Loucy (cell line): ENCODE results near the gene DUS2.

ENCODE experiments used
- EZH2phosphoT487 ChIP-seq: fragments of 200-600 bp; IDR thresholded peaks from 2 replicates; pipeline ENCODE4 v1.6.1; 2018; ENCODE audit warnings: antibody characterized with exemption, mild to moderate bottlenecking, moderate library complexity, borderline replicate concordance
- TF ChIP-seq, protein P1 (sequence below): fragments of 200-600 bp; sonication (generic); conservative IDR thresholded peaks from 2 replicates; pipeline ENCODE4 v1.5.1; 2014; ENCODE audit warnings: mild to moderate bottlenecking, antibody characterized with exemption, low read length

DNA sequence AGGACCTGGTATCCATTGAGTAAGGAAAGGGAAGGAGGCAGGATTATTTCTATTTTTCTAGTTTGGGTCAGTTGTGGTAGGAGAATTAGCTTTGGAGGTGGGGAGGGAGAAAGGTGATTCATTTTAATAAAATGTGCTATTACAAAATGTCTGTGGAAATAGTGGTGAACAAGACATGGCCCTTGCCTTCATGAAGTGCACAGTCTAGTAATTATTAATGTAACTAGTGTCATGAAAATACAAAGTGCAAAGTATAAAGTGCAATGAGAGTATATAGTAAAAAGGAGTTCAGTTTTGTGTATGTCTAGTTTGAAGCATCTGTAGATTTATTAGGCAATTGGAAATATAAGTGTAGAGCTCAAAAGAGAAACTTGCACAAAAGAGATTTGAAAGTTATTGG, 74.0 kb downstream of the DUS2 start:
- TF ChIP-seq EZH2phosphoT487: no peak
- TF ChIP-seq, protein P1, sequence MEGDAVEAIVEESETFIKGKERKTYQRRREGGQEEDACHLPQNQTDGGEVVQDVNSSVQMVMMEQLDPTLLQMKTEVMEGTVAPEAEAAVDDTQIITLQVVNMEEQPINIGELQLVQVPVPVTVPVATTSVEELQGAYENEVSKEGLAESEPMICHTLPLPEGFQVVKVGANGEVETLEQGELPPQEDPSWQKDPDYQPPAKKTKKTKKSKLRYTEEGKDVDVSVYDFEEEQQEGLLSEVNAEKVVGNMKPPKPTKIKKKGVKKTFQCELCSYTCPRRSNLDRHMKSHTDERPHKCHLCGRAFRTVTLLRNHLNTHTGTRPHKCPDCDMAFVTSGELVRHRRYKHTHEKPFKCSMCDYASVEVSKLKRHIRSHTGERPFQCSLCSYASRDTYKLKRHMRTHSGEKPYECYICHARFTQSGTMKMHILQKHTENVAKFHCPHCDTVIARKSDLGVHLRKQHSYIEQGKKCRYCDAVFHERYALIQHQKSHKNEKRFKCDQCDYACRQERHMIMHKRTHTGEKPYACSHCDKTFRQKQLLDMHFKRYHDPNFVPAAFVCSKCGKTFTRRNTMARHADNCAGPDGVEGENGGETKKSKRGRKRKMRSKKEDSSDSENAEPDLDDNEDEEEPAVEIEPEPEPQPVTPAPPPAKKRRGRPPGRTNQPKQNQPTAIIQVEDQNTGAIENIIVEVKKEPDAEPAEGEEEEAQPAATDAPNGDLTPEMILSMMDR: no peak
